Stimulated activated CD4-positive, alpha-beta T cell treated with anti-CD3 and anti-CD28 coated beads, Interleukin-4, amount 100 ng/mL, for 48 hours (primary cell): ENCODE measurements around the gene STAG1.
"Not testable (repeated sequence)": the region's sequence is repeated elsewhere in the genome, so short reads cannot be mapped to it uniquely, and the experiment has no call there.

Experiments
- DNase-seq, 2 donors: peaks; one replicate each; pipeline ENCODE4 v3.0.0-alpha.2; 2020; ENCODE audit warnings: low read depth in 2 of 2

Gene STAG1

DNA sequence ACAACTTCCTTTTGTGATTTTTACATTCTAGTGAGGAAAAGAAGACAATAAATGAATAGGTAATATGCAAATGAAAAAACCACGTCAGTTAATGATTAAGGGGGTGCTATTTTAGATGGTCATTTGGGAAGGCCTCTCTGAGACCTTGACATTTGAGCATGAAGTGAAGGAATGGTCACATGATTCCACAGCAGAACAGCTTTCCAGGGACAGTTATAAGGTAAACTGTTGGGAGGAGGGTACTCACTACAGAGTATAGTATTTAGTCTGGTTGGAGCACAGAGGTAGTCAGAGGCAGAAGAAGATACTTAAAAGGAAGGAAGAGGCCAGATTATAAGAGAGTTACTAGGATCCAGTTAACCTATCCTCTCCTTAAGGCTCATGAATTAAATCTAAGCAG is 246.5 kb downstream of the STAG1 start:
- DNase-seq, result no peak

DNA sequence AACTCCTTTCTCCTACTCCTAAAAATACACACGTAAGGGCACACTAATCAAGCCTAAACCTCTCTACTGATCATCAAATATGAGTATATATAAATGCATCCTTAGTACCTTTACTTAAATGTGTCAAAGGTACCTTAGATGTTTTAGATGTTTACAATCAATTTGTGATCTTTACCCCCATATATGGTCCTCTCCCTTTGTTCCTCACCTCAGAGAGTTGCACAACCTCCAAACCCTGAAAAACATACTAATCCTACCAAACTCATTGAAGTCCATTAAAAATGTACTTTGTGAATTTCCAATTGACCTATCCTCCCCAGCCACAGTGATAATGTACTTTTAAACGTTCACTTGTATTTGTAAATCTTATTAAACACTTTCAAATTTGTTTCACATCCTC is 249.1 kb downstream of the STAG1 start:
- no peak for DNase-seq

DNA sequence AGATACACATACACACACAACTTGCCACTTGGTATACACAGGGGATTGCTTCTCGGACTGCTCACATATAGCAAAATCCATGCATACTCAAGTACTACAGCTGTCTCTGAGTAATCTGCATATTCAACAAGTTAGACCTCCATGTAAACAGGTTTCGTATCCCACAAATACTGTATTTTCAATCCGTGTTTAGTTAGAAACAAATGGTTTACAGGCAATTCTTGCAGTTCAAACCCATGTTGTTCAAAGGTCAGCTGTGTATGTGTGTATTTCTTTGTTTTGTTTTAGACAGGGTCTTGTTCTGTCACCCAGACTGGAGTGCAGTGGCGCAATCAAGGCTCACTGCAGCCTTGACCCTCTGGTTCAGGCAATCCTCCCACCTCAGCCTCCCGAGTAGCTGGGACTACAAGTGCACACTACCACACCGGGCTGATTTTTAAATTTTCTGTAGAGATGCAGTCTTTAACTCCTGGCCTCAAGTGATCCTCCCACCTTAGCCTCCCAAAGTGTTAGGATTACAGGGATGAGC is 253.2 kb downstream of the STAG1 start:
- no peak for DNase-seq

DNA sequence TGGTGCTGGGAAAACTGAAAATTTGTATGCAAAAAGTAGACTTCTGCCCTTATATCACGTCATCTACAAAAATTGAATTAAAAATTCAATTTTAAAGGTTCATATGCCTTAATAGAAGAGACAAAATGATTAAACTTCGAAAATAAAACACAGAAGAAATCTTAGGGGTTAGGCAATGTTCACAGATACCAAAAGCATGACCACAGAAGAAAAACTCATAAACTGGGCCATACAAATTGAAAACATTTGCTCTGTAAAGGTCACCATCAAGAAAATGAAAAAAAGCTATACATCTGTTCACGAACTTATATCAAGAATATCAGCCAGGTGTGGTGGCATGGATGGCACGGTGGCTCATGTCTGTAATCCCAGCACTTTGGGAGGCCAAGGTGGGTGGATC is 257.0 kb downstream of the STAG1 start:
- no peak for DNase-seq

DNA sequence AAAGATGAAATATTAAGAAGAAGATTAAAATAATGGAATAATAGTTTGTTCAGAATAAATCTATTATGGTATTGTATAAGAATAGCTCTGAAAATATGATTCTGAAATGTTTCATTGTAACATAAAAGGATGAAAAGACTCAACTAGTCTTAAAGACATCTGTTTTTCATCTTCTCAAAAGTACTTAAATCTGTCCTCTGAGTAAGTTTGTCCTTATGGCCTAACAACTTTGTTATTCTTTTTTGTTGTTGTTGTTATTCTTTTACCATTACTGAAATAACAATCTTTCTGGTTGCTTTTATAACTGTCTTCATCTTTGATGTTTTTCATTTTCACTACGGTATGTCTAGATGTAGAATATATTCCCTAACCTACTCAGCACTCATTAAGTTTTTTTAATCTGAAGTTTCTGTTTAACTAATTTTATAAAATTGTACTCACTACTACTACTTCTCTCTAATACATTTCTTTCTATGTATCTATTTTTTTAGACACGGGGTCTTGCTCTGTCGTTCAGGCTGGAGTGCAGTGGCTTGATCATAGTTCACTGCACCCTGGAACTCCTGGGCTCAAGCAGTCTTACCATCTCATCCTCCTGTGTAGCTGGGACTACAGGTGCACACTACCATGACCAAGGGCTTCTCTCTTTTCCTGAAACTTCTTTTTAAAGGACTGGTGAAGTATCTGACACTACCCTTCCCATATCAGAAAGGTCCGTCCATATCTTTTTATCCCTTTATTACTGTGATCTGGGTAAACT is 261.4 kb downstream of the STAG1 start:
- DNase-seq, result no peak

DNA sequence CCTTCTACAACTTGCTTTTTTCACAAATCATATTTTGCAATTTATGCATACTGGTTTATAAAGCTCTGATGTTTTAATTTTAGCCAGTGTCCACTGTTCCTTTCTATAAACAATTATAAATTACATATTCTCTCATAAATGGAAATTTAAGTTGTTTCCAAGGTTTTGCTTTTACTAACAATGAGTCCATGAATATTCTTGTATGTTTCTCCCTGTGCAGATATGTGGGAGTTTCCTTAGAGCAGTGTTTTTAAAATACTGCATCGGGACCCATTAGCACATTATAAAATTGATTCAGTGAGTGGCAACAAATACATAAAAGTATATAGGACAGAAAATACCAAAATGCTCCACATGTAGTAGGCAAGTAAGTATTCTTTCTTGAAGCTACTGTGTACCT is 266.4 kb downstream of the STAG1 start:
- DNase-seq, result no peak

DNA sequence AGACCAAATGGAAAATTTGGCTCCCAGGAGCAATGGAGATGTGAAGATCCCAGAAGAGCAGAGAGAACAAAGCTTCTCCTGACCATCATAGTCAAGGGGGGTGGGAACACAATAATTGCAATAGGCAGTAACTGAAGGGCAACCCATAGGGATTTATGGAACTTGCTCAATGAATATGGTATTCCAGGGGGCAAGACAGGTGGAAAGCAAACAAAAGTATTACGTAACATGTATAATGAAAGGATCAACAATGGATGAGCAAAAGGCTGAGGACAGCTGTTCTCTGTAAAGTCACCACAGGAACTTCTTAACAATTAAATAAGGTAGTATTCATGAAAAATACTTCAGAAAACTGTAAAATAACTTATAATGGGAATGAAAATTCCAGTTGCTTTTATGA is 275.9 kb downstream of the STAG1 start:
- no peak for DNase-seq

DNA sequence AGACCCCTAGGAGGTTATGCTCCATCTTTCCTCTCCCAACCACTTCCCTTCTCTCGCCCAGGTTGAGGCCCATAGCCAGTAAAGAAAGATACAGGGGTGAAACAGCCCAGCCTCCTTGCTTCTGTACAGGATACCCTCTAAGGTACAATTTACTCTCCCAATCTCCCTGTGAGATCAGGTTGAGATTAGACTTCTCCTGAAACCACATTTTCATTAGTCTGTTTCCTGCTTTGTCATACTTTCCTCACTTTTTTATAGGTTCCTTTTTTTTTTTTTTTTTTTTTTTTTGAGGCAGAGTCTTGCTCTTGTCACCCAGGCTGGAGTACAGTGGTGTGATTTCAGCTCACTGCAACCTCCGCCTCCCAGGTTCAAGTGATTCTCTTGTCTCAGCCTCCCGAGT is 277.3 kb downstream of the STAG1 start:
- DNase-seq, result not testable (repeated sequence)

DNA sequence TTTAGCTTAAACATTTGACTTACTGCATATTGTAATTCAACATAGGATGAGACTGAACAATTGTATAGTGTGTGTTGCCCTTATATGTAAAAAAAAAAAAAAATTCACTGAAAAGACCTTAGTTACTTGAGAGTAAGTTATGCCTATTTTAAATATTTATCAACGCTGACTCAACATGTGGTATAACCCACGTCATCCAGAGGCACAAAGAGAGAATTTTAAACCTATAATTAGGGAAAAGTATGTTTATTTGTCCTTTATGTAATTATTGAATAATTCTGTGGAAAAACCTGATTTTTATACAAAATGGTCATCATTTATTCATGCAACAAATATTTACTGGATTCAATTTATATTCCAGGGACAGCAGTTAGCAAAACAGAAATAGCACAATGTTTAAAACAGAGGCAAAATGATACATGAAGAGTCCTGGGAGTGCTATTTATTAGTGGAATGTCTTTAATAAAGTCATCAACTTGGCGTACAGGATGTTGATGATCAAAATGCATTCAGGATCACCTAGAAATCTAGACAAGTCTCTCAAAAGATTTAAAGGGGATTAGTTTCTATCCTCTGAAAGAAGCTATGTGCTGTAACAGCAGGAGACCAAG is 278.4 kb downstream of the STAG1 start:
- no peak for DNase-seq

DNA sequence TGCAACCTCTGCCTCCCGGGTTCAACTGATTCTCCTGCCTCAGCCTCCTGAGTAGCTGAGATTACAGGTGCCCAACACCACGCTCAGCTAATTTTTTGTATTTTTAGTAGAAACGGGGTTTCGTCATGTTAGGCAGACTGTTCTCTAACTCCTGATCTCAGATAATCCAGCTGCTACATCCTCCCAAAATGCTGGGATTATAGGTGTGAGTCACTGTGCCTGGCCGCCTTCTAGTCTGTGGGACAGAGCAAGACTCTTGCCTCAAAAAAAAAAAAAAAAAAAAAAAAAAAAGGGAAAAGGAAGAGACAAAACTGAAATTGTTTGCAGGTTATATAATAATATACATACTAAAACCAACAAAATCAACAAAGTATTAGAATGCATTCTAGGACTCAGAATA is 286.9 kb downstream of the STAG1 start:
- DNase-seq, result no peak

DNA sequence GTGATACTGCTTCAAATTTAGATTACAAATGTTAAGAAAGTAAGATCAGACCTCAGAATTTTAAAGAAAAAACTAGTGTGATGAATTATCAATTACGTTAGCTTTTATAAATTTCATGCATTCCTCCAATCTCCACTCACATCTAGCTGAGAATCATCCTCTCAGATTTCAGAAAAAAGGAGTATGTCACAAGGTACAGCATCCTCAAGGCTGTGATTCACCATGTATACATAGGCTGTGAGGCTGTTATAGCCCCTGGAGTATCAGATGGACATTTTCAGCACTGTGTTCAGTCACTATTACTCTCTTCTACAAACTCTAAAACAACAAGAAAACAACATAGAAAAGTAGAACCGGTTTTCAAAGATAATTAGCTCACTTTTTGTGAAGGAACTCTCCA is 287.7 kb downstream of the STAG1 start:
- no peak for DNase-seq

DNA sequence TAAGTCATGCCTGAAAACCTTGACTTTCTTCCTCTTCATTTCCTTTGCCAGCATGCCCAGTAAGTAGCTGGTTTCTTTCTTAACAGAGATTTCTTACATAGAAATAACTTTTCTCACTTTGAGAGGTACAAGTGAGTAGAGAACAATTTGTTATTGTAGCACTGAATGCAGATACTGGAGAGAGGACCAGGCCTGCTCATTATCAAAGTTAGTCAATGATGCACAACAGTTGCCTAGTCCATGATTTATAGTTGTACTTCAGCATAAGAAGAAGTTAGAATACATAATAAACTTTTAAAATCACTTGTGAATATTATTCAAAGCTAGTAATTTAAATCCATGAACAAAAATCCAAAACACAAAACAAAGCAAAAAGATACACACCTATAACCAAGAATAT is 289.0 kb downstream of the STAG1 start:
- DNase-seq, result no peak

DNA sequence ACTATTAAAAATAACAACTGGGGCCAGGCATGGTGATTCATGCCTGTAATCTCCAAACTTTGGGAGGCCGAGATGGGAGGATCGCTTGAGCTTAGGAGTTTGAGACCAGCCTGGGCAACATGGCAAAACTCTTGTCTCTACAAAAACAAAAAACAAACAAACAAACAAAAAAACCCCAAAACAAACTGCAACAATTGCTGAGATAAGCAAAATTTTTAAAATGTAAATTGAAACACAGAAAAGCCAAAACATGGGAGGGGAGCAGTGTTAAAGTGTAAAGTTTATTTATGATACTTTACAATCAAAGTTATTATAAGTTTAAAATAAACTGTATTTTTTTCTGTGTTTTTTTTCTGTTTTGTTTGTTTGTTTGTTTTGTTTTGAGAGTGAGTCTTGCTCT is 294.4 kb downstream of the STAG1 start:
- DNase-seq, result no peak

DNA sequence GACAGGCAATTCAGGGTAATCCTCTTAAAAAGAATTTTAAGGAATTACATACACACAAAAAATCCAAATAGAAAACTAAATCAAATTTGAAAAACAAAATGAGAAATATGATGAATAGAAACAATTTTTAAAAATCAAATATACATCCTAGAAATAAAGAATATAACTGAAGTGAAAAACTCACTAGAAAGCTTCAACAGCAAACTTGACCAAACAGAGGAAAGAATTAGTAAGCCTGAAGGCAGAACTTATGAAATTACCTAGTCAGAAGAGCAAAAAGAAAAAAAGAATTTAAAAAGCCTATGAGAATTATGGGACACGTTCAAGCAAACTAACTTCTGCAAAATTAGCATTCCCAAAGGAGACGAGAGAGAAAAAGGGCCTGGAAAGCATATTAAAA is 296.0 kb downstream of the STAG1 start:
- no peak for DNase-seq

DNA sequence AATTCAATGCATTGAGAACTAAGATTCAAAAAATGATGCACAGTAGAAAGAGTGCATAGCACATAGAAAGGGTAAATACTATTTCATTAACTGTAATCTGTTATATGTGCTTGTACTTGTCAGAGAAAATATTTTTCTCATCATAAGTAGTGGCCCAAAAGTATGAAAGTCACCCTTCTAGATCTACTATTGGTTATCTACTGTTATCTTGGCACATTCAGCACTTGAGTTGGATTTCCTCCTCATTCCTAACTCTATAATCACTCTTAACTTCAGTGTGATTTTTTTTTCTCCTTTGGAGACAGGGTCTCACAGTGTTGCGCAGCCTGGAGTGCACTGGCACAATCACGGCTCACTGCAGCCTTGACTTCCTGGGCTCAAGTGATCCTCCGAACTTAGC is 307.6 kb downstream of the STAG1 start:
- DNase-seq, result no peak

DNA sequence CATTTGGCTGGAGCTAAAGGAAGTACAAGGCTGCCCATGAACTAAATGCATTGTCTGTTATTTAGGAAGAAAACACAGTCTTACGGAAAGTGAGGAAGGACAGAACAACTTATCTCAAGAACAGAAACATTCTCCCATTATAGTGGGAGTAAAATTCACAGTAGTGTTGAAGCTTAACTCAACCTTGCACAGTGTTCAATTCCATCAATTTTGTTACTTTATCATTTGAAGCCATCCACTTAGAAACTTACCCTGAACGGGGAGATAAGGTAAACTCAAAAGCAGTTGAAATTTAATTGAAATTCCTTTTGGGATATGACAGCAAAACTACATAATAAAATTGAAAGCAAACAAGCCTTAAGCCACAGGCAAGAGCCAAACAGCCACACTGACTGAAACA is 315.1 kb downstream of the STAG1 start:
- no peak for DNase-seq

DNA sequence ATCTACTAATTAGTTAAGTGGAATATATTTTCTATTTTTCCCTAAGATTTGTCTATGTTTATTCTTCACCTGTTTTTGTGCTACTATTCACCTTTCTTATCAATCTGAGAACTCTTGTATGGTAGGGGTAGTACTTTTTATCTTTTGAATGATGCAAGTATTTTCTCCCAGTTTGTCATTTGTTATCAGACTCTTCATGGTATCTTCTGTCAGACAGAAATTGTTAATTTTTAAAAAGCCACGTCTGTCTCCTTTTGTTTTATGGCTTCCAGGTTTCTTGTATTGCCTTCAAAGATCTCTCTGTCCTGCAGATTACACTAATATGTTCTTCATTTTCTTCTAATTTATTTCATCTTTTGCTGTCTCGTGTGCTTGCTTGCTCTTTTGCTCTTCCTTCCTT is 317.7 kb downstream of the STAG1 start:
- no peak for DNase-seq

DNA sequence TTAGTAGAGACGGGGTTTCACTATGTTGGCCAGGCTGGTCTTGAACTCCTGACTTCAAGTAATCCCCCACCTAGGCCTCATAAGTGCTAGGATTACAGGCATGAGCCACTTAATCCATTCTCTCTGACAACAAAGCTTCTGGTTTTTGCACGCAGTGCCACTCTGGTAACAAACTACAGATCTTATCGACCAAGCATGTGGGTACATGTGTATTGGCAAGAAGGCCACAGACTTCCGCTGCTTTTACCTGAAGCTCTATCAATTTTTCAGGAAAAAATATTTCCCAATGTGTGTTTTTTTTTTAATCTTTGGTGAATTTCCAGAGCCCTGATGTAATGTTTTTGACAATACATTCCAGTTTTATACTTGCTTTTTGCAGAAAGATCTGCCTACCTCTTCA is 319.5 kb downstream of the STAG1 start:
- DNase-seq, result no peak

DNA sequence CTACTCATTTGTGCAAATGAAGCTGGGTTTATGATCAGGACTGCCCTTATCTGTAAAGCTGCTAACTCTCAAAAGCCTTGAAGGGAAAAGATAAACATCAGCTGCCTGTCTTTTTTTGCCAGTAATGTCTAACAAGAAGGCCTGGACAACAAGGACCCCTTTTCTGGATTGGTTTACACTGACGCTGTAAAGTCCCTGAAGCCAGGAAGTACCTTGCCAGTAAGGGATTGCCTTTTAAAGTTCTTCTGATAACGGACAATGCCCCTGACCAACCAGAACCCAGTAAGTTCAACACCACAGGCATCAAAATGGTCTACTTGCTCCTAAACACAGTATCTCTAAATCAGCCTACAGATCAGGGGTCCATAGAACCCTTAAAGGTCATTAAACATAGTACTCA is 324.0 kb downstream of the STAG1 start:
- DNase-seq, result no peak

DNA sequence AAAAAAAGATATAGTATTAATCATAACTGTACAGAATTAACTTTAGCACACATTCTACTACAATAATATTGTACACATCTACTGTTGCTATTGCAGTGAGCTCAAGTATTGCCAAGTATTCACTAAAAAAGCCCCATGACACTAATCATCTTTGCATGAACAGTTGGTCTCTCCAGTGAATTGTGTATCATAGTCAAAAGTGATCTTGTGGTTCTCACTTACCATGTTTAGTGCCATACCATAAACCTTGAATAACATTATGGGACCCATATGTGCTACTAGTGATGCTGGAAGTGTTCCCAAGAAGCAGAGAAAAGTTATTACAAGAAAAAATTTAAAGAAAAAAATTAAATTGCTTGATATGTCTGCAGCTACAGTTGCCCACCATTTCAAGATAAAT is 324.9 kb downstream of the STAG1 start:
- no peak for DNase-seq

DNA sequence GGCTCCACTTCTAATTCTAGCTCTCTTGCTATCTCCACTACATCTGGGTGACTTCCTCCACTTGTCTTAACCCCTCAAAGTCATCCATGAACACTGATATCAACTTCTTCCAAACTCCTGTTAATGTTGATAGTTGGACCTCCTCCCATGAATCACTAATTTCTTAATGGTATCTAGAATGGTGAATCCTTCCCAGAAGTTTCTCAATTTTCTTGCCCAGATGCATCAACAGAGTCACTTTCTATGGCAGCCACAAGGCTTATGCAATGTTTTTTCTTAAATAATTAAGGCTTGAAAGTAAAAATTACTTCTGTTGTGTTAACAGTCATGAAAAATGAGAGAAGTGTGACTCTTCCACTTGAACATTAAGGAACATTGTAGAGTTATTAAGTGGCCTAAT is 337.7 kb downstream of the STAG1 start:
- no peak for DNase-seq

DNA sequence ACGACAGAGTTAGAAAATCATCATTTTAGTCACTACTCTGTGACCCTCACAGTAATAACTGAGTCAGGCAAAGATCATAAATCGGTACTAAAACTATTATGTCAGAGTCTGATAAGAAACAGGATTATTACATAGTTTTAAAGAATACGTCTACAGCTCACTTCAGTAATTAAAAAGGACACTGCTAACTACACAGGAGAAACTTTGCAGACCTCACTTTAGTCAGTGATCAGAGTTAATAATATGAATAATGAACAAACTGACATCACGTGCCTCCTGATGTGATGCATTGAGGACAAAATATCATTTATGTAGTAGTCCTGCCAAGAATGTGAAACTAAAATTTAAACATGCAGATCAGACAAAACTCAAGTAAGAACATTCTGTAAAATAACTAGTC is 339.9 kb downstream of the STAG1 start:
- no peak for DNase-seq

DNA sequence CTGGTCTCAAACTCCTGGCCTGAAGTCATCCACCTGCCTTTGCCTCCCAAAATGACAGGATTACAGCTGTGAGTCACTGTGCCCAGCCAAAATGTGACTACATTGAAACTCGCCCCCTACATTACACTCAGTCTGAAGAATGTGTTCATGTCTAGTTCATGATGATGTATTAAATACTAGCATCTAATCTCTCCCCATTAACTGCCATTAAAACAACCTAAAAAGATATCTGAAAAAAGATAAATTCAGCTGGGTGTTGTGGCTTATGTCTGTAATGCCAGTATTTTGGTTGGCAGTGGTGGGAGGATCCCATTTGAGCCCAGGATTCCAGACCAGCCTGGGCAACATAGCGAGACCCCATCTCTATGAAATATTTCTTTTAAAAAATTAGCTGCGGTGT is 342.6 kb downstream of the STAG1 start:
- DNase-seq, result no peak

DNA sequence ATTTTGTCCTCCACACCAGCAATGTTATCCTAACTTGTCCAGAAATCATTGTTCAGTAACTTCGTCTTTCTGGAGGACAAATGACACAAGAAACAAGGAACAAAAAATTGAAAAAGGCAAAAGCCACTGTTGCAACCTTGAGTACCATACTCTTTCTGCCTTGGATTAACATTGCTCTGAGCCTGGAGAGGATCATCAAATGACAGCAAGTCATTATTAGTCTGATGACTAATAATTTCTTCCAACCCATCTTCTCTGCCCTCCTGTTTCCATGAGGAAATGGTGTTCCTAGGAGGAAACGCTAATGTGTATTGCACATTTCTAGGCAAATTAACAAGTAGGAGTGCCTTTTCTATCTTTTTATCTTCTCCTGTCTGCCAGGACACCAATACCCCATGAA is 348.1 kb downstream of the STAG1 start:
- no peak for DNase-seq
